DOHH2 (cell line): ENCODE measurements around the gene AEN.

Experiments used
- H3F3A ChIP-seq: fragments of 200-600 bp; sonication (generic), shearing (Covaris generic); 2 replicates; pipeline ENCODE4 v1.6.0; 2016; ENCODE audit warnings: antibody characterized with exemption, mild to moderate bottlenecking; ENCODE audit not compliant: control insufficient read depth, insufficient read depth
- H3K27ac ChIP-seq: fragments of 200-600 bp; sonication (generic); 2 replicates; pipeline ENCODE4 v1.5.1; 2014; ENCODE audit warnings: low read depth, mild to moderate bottlenecking, low read length, moderate library complexity
- H3K27me3 ChIP-seq: fragments of 200-600 bp; sonication (generic); 2 replicates; pipeline ENCODE4 v1.6.1; 2014; ENCODE audit warnings: mild to moderate bottlenecking, low read length, mixed read lengths; ENCODE audit not compliant: control insufficient read depth
- H3K36me3 ChIP-seq: fragments of 200-600 bp; sonication (generic); 2 replicates; pipeline ENCODE4 v1.6.1; 2014; ENCODE audit warnings: mild to moderate bottlenecking, low read length, moderate library complexity, mixed read lengths; ENCODE audit not compliant: control insufficient read depth
- H3K4me1 ChIP-seq: fragments of 200-600 bp; sonication (generic); 2 replicates; pipeline ENCODE4 v1.6.1; 2014; ENCODE audit warnings: mild to moderate bottlenecking, low read length, mixed read lengths; ENCODE audit not compliant: control insufficient read depth
- H3K4me2 ChIP-seq: fragments of 200-600 bp; sonication (generic); 2 replicates; pipeline ENCODE4 v1.6.0; 2014; ENCODE audit warnings: mild to moderate bottlenecking, low read length, moderate library complexity
- H3K4me3 ChIP-seq: fragments of 200-600 bp; sonication (generic); 2 replicates; pipeline ENCODE4 v1.5.1; 2014; ENCODE audit warnings: mild to moderate bottlenecking, low read length, mixed read lengths
- H3K79me2 ChIP-seq: fragments of 200-600 bp; sonication (generic); 2 replicates; pipeline ENCODE4 v1.6.1; 2014; ENCODE audit warnings: mild to moderate bottlenecking, low read length, mixed read lengths; ENCODE audit not compliant: control insufficient read depth
- H3K9me2 ChIP-seq: fragments of 200-600 bp; sonication (generic); replicated peaks from 2 replicates; pipeline ENCODE4 v1.6.1; 2014; ENCODE audit warnings: mild to moderate bottlenecking, low read length, mixed read lengths; ENCODE audit not compliant: control insufficient read depth
- H3K9me3 ChIP-seq: fragments of 200-600 bp; sonication (generic); 2 replicates; pipeline ENCODE4 v1.6.1; 2014; ENCODE audit warnings: antibody characterized with exemption, low read length, mixed read lengths; ENCODE audit not compliant: control insufficient read depth, insufficient read depth
- H4K20me1 ChIP-seq: fragments of 200-600 bp; sonication (generic); 2 replicates; pipeline ENCODE4 v1.6.0; 2014; ENCODE audit warnings: low read depth, mild to moderate bottlenecking, antibody characterized with exemption, low read length, moderate library complexity; ENCODE audit not compliant: control insufficient read depth, insufficient read depth
- EZH2phosphoT487 ChIP-seq: fragments of 200-600 bp; sonication (generic); IDR thresholded peaks from 2 replicates; pipeline ENCODE4 v1.6.1; 2017; ENCODE audit warnings: borderline replicate concordance, mild to moderate bottlenecking, antibody characterized with exemption, low read length, moderate library complexity, mixed read lengths
- TF ChIP-seq, protein P1 (sequence below): fragments of 200-600 bp; sonication (generic); IDR thresholded peaks from one replicate; pipeline ENCODE4 v1.5.1; 2014; ENCODE audit warnings: antibody characterized with exemption, mild to moderate bottlenecking, low read depth, low read length; ENCODE audit not compliant: poor library complexity, severe bottlenecking

The AEN gene

DNA sequence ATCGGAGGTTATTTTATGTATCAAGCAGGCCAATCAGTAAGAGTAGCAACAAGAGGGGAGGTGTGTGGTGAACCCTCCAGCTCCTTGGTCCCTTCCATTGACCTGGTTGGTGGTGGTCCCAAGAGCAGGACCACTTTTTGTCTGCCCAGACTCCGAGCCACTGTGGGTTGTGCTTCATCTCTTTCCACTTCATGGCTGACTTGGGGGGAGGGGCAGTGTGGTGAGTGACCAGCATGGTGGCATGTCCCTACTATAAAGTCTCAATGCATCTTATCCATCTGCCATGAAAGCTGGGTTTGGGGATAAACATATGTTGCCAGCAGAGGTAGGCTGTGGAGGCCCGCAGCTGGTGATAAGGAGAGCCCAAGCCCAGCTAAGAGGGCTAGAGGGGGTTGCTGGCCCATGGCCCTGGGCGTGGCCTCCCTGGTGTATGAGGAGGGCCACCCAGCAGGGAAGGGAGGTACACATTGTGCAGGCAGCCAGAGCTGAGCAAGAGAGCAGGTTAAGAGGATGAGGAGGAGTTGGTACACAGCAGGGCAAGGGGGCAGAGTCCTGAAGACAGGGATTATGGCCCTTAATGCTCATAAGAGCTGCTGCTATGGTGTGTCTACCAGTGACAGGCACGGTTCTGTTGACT lies 7.0 kb downstream of the AEN start:
- Histone ChIP-seq H3K27ac (no peak overlapping the region), H3F3A (peaks cover 13% of the 10 kb centered on the region), H4K20me1 (peaks cover 34% of the 10 kb centered on the region)

DNA sequence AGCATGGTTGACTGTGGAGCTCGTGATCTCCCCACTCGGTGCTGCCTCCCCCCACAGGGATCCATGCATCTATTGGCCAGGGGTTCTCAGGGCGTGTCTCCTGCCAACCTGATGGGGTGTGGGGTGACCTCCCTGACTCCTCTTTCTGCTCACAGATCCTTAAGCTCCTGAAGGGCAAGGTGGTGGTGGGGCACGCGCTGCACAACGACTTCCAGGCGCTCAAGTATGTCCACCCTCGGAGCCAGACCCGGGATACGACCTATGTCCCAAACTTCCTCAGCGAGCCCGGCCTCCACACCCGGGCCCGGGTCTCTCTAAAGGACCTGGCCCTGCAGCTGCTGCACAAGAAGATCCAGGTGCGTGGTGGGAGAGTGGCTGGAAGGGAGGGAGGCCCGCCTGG lies 7.9 kb downstream of the AEN start:
- Histone ChIP-seq H3K9me2 (no peaks in the 10 kb centered on the region), H3F3A (peaks cover 20% of the 10 kb centered on the region), H4K20me1 (peaks cover 28% of the 10 kb centered on the region), H3K4me1 (peaks cover 94% of the 10 kb centered on the region), H3K4me3 (no peak overlapping the region), H3K4me2 (no peak overlapping the region), H3K36me3 (peaks cover 94% of the 10 kb centered on the region), H3K27ac (no peak overlapping the region), H3K79me2 (peaks cover 92% of the 10 kb centered on the region), H3K9me3 (no peaks in the 10 kb centered on the region), H3K27me3 (no peaks in the 10 kb centered on the region)
- TF ChIP-seq EZH2phosphoT487, result no peak
- TF ChIP-seq, protein P1, sequence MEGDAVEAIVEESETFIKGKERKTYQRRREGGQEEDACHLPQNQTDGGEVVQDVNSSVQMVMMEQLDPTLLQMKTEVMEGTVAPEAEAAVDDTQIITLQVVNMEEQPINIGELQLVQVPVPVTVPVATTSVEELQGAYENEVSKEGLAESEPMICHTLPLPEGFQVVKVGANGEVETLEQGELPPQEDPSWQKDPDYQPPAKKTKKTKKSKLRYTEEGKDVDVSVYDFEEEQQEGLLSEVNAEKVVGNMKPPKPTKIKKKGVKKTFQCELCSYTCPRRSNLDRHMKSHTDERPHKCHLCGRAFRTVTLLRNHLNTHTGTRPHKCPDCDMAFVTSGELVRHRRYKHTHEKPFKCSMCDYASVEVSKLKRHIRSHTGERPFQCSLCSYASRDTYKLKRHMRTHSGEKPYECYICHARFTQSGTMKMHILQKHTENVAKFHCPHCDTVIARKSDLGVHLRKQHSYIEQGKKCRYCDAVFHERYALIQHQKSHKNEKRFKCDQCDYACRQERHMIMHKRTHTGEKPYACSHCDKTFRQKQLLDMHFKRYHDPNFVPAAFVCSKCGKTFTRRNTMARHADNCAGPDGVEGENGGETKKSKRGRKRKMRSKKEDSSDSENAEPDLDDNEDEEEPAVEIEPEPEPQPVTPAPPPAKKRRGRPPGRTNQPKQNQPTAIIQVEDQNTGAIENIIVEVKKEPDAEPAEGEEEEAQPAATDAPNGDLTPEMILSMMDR, result no peak

More for the DNA sequence above, 7.0 kb downstream of the AEN start:
- Histone ChIP-seq H3K4me2 (no peak overlapping the region), H3K4me1 (peaks cover 94% of the 10 kb centered on the region), H3K36me3 (peaks cover 96% of the 10 kb centered on the region), H3K4me3 (no peak overlapping the region), H3K9me3 (no peaks in the 10 kb centered on the region), H3K9me2 (no peaks in the 10 kb centered on the region), H3K79me2 (peaks cover 96% of the 10 kb centered on the region), H3K27me3 (no peaks in the 10 kb centered on the region)
- TF ChIP-seq EZH2phosphoT487, result no peak
- TF ChIP-seq, protein P1, result no peak

DNA sequence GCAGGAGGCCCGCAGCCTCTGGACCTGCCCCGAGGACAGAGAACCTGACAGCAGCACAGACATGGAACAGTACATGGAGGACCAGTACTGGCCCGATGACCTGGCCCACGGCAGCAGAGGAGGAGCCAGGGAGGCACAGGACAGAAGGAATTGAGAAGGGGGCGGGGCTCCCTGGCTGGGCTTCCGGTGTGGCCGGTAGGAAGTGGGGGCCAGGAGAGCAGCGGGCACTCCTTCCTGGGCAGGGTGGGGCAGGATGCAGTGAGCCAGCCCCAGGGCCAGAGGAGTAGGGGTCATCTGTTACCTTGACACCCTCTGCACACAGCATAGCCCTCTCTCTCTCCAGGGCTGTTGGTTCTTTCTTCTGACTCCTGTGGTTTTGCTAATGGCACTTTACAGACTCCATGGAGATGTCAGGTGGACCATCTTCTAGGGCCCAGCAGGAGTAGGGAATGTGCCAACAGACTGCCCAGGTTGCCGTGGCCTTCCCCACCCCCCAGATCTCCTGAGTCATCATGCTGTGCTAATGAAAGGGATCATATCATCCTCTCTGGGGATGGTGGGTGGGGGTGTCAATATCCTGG lies 9.1 kb downstream of the AEN start:
- Histone ChIP-seq H3K4me1 (peaks cover 94% of the 10 kb centered on the region), H3K9me3 (no peaks in the 10 kb centered on the region), H3K4me2 (no peak overlapping the region), H3K4me3 (no peak overlapping the region), H3K9me2 (no peaks in the 10 kb centered on the region), H4K20me1 (peaks cover 22% of the 10 kb centered on the region), H3K27me3 (no peaks in the 10 kb centered on the region), H3K79me2 (peaks cover 83% of the 10 kb centered on the region), H3K27ac (peak overlapping the region; percentile 97; the same call in 1 of the 2 replicates), H3F3A (peaks cover 32% of the 10 kb centered on the region), H3K36me3 (peaks cover 91% of the 10 kb centered on the region)
- no peak for TF ChIP-seq EZH2phosphoT487
- TF ChIP-seq, protein P1, result no peak
